GM21529 (cell line): ENCODE measurements around the gene GMDS.

Experiments used
- ATAC-seq: cut with Tn5 transposase; IDR thresholded peaks from one replicate; pipeline ENCODE4 v1.9.1; 2021; ENCODE audit not compliant: unreplicated experiment

Gene GMDS

GRCh38 chr6:2007165-2007564 is 238.2 kb downstream of the GMDS start:
- no peak for ATAC-seq

- no peak for ATAC-seq
These were observed 240.5 kb downstream of the GMDS start for GRCh38 chr6:2004888-2005287.

- no peak for ATAC-seq
These were observed 244.4 kb downstream of the GMDS start for GRCh38 chr6:2000962-2001361.

- no peak for ATAC-seq
These were observed 247.7 kb downstream of the GMDS start for GRCh38 chr6:1997702-1998101.

GRCh38 chr6:1995636-1996035 is 249.8 kb downstream of the GMDS start:
- ATAC-seq: no peak

- ATAC-seq: no peak
These were observed 252.4 kb downstream of the GMDS start for GRCh38 chr6:1993042-1993441.

- ATAC-seq: no peak
These were observed 254.0 kb downstream of the GMDS start for GRCh38 chr6:1991332-1991878.

- no peak for ATAC-seq
These were observed 256.6 kb downstream of the GMDS start for GRCh38 chr6:1988843-1989242.

- no peak for ATAC-seq
These were observed 257.8 kb downstream of the GMDS start for GRCh38 chr6:1987640-1988039.

GRCh38 chr6:1986454-1987243 is 258.8 kb downstream of the GMDS start:
- no peak for ATAC-seq

GRCh38 chr6:1984346-1984994 is 260.9 kb downstream of the GMDS start:
- ATAC-seq: no peak

- no peak for ATAC-seq
These were observed 261.6 kb downstream of the GMDS start for GRCh38 chr6:1983850-1984249.

GRCh38 chr6:1972962-1973361 is 272.4 kb downstream of the GMDS start:
- ATAC-seq: no peak

GRCh38 chr6:1971612-1972011 is 273.8 kb downstream of the GMDS start:
- ATAC-seq: no peak

GRCh38 chr6:1970151-1970561 is 275.2 kb downstream of the GMDS start:
- no peak for ATAC-seq

GRCh38 chr6:1966713-1967112 is 278.7 kb downstream of the GMDS start:
- ATAC-seq: no peak

- ATAC-seq: peak; percentile 61
These were observed 279.7 kb downstream of the GMDS start for GRCh38 chr6:1965596-1966224.

GRCh38 chr6:1963596-1963995 is 281.8 kb downstream of the GMDS start:
- no peak for ATAC-seq

GRCh38 chr6:1962201-1962600 is 283.2 kb downstream of the GMDS start:
- ATAC-seq: no peak

- no peak for ATAC-seq
These were observed 284.8 kb downstream of the GMDS start for GRCh38 chr6:1960486-1961142.

- ATAC-seq: no peak
These were observed 287.1 kb downstream of the GMDS start for GRCh38 chr6:1958257-1958656.
